Activated CD8-positive, alpha-beta memory T cell treated with anti-CD3 and anti-CD28 coated beads, Interleukin-2, amount 50 U/mL, for 24 hours (primary cell): ENCODE measurements around the gene GPR176.
A peak's percentile ranks its signal among the peaks of the same experiment; 100 is the strongest.
"Not testable (repeated sequence)": the region's sequence is repeated elsewhere in the genome, so short reads cannot be mapped to it uniquely, and the experiment has no call there.

Source experiments
- DNase-seq: peaks from one replicate; pipeline ENCODE4 v3.0.0-alpha.2; 2020; ENCODE audit errors: extremely low read depth

Gene GPR176

GRCh38 chr15:39936187-39936586 is 16.1 kb upstream of the GPR176 start:
- DNase-seq, result no peak

GRCh38 chr15:39935241-39935640 is 15.2 kb upstream of the GPR176 start:
- no peak for DNase-seq

GRCh38 chr15:39934397-39935071 is 14.5 kb upstream of the GPR176 start:
- DNase-seq, result no peak

- DNase-seq, result no peak
Measured at GRCh38 chr15:39931615-39932014, 11.5 kb upstream of the GPR176 start.

GRCh38 chr15:39926526-39926925 is 6.5 kb upstream of the GPR176 start:
- DNase-seq, result no peak

- DNase-seq, result no peak
Measured at GRCh38 chr15:39925112-39925842, 5.2 kb upstream of the GPR176 start.

GRCh38 chr15:39924437-39924836 is 4.4 kb upstream of the GPR176 start:
- DNase-seq, result no peak

- no peak for DNase-seq
Measured at GRCh38 chr15:39922462-39923092, 2.5 kb upstream of the GPR176 start.

GRCh38 chr15:39921274-39921638 is 1.2 kb upstream of the GPR176 start:
- DNase-seq, result no peak

GRCh38 chr15:39920510-39921273 is 626 bp upstream of the GPR176 start:
- DNase-seq, result peak; percentile 42

- DNase-seq, result no peak
Measured at GRCh38 chr15:39919411-39919747, 687 bp downstream of the GPR176 start.

- no peak for DNase-seq
Measured at GRCh38 chr15:39918688-39919385, 1.2 kb downstream of the GPR176 start.

- no peak for DNase-seq
Measured at GRCh38 chr15:39914977-39915376, 5.1 kb downstream of the GPR176 start.

- DNase-seq, result no peak
Measured at GRCh38 chr15:39909007-39909406, 11.1 kb downstream of the GPR176 start.

GRCh38 chr15:39908186-39908585 is 11.9 kb downstream of the GPR176 start:
- no peak for DNase-seq

- no peak for DNase-seq
Measured at GRCh38 chr15:39907216-39907615, 12.8 kb downstream of the GPR176 start.

- no peak for DNase-seq
Measured at GRCh38 chr15:39904115-39904514, 16.0 kb downstream of the GPR176 start.

- DNase-seq, result no peak
Measured at GRCh38 chr15:39898317-39898716, 21.7 kb downstream of the GPR176 start.

- no peak for DNase-seq
Measured at GRCh38 chr15:39896846-39897245, 23.2 kb downstream of the GPR176 start.

GRCh38 chr15:39896101-39896500 is 24.0 kb downstream of the GPR176 start:
- no peak for DNase-seq

- not testable (repeated sequence) for DNase-seq
Measured at GRCh38 chr15:39893051-39893450, 27.0 kb downstream of the GPR176 start.

GRCh38 chr15:39892418-39892817 is 27.6 kb downstream of the GPR176 start:
- no peak for DNase-seq
